ENCODE measurements around the gene DOCK8.

DNA sequence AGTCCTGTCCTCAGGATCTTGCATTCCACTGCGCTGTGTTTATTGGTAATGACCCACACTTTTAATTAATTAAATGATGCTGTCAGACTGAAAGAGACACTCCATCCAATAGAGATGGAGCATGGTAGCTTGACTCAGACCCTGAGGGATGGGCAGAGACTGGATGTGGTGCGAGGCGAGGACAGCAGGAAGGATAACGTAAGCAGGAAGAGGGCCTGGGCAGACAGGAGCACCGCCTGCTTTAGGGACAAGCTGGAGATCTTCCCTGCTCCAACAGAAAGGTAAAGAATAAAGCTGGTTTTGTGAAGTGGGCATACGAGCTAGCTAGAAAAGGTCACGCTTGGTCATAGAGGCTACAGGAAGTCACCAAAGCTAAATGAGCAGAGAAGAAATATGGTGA is 3.6 kb upstream of the DOCK8 start:
- TF ChIP-seq, protein P1, sequence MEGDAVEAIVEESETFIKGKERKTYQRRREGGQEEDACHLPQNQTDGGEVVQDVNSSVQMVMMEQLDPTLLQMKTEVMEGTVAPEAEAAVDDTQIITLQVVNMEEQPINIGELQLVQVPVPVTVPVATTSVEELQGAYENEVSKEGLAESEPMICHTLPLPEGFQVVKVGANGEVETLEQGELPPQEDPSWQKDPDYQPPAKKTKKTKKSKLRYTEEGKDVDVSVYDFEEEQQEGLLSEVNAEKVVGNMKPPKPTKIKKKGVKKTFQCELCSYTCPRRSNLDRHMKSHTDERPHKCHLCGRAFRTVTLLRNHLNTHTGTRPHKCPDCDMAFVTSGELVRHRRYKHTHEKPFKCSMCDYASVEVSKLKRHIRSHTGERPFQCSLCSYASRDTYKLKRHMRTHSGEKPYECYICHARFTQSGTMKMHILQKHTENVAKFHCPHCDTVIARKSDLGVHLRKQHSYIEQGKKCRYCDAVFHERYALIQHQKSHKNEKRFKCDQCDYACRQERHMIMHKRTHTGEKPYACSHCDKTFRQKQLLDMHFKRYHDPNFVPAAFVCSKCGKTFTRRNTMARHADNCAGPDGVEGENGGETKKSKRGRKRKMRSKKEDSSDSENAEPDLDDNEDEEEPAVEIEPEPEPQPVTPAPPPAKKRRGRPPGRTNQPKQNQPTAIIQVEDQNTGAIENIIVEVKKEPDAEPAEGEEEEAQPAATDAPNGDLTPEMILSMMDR (IDR thresholded peaks at IDR 0.05; ENCODE audit: insufficient read depth, low read depth, low read length), result no peak
- TF ChIP-seq EZH2 (IDR thresholded peaks at IDR 0.05; ENCODE audit: insufficient read depth, low read length), result no peak
